NCI-H187 (cell line): ENCODE data around the gene CLSTN1.

Source experiments
- DNase-seq, 2 experiments: peaks; one replicate each; lab custom pipeline; 2025; lab: John Stamatoyannopoulos, UW

Gene CLSTN1

GRCh38 chr1:9850442-9851162, 26.8 kb upstream of the CLSTN1 start:
- no peak for DNase-seq

- DNase-seq: no peak
Observed at GRCh38 chr1:9849691-9850441, 26.1 kb upstream of the CLSTN1 start.

- DNase-seq: no peak
Observed at GRCh38 chr1:9848022-9848421, 24.3 kb upstream of the CLSTN1 start.

GRCh38 chr1:9847269-9847668, 23.5 kb upstream of the CLSTN1 start:
- no peak for DNase-seq

- DNase-seq: no peak
Observed at GRCh38 chr1:9846611-9847171, 22.9 kb upstream of the CLSTN1 start.

GRCh38 chr1:9845914-9846313, 22.1 kb upstream of the CLSTN1 start:
- no peak for DNase-seq

GRCh38 chr1:9844756-9845155, 21.0 kb upstream of the CLSTN1 start:
- DNase-seq: no peak

GRCh38 chr1:9844106-9844505, 20.3 kb upstream of the CLSTN1 start:
- DNase-seq: no peak

- no peak for DNase-seq
Observed at GRCh38 chr1:9843576-9843945, 19.8 kb upstream of the CLSTN1 start.

- no peak for DNase-seq
Observed at GRCh38 chr1:9842781-9843575, 19.2 kb upstream of the CLSTN1 start.

GRCh38 chr1:9842073-9842711, 18.4 kb upstream of the CLSTN1 start:
- DNase-seq: no peak

- DNase-seq: no peak
Observed at GRCh38 chr1:9841460-9841859, 17.7 kb upstream of the CLSTN1 start.

- no peak for DNase-seq
Observed at GRCh38 chr1:9840176-9840575, 16.4 kb upstream of the CLSTN1 start.

GRCh38 chr1:9838946-9839345, 15.2 kb upstream of the CLSTN1 start:
- DNase-seq: no peak

GRCh38 chr1:9836632-9836960, 12.8 kb upstream of the CLSTN1 start:
- no peak for DNase-seq

- DNase-seq: no peak
Observed at GRCh38 chr1:9835758-9836631, 12.2 kb upstream of the CLSTN1 start.

GRCh38 chr1:9835404-9835757, 11.6 kb upstream of the CLSTN1 start:
- DNase-seq: no peak

GRCh38 chr1:9833632-9834031, 9.9 kb upstream of the CLSTN1 start:
- DNase-seq: no peak

- no peak for DNase-seq
Observed at GRCh38 chr1:9827558-9828185, 3.9 kb upstream of the CLSTN1 start.

- DNase-seq: no peak
Observed at GRCh38 chr1:9826616-9827015, 2.9 kb upstream of the CLSTN1 start.

GRCh38 chr1:9826087-9826486, 2.3 kb upstream of the CLSTN1 start:
- no peak for DNase-seq
